SKM-1 (cell line): Measurements from ENCODE around the gene SUSD2.
"Not testable (repeated sequence)": the region's sequence is repeated elsewhere in the genome, so short reads cannot be mapped to it uniquely, and the experiment has no call there.

ENCODE experiments used
- DNase-seq: peaks from one replicate; lab custom pipeline; 2025; ENCODE audit not compliant: unreplicated experiment; lab: John Stamatoyannopoulos, UW

Gene SUSD2

GRCh38 chr22:24176040-24176439 is 5.2 kb upstream of the SUSD2 start:
- DNase-seq, result no peak

- no peak for DNase-seq
Observed at GRCh38 chr22:24176630-24177029, 4.7 kb upstream of the SUSD2 start.

GRCh38 chr22:24177045-24177444 is 4.2 kb upstream of the SUSD2 start:
- DNase-seq, result no peak

- no peak for DNase-seq
Observed at GRCh38 chr22:24177456-24177855, 3.8 kb upstream of the SUSD2 start.

GRCh38 chr22:24178021-24178431 is 3.3 kb upstream of the SUSD2 start:
- no peak for DNase-seq

- DNase-seq, result no peak
Observed at GRCh38 chr22:24178502-24179440, 2.5 kb upstream of the SUSD2 start.

GRCh38 chr22:24179478-24180210 is 1.6 kb upstream of the SUSD2 start:
- no peak for DNase-seq

GRCh38 chr22:24180316-24181087 is 785 bp upstream of the SUSD2 start:
- no peak for DNase-seq

- DNase-seq, result no peak
Observed at GRCh38 chr22:24181996-24182899, 961 bp downstream of the SUSD2 start.

GRCh38 chr22:24182900-24183246 is 1.6 kb downstream of the SUSD2 start:
- not testable (repeated sequence) for DNase-seq

GRCh38 chr22:24183321-24184031 is 2.2 kb downstream of the SUSD2 start:
- no peak for DNase-seq

GRCh38 chr22:24184057-24184798 is 2.9 kb downstream of the SUSD2 start:
- no peak for DNase-seq

- no peak for DNase-seq
Observed at GRCh38 chr22:24185001-24185500, 3.8 kb downstream of the SUSD2 start.

- no peak for DNase-seq
Observed at GRCh38 chr22:24185501-24186351, 4.4 kb downstream of the SUSD2 start.

- no peak for DNase-seq
Observed at GRCh38 chr22:24186352-24186740, 5.1 kb downstream of the SUSD2 start.

- no peak for DNase-seq
Observed at GRCh38 chr22:24186892-24187670, 5.8 kb downstream of the SUSD2 start.
